GM20431 (cell line): Measurements from ENCODE around the gene C17orf50.

ENCODE experiments used
- in situ Hi-C: fragments of 300-500 bp; cut with MseI, MboI; formaldehyde crosslinking; loops from one replicate; pipeline ENCODE4 v1.15.0; 2020; ENCODE audit warnings: low sequenced_read_pairs; ENCODE audit not compliant: unreplicated experiment

The C17orf50 gene

DNA sequence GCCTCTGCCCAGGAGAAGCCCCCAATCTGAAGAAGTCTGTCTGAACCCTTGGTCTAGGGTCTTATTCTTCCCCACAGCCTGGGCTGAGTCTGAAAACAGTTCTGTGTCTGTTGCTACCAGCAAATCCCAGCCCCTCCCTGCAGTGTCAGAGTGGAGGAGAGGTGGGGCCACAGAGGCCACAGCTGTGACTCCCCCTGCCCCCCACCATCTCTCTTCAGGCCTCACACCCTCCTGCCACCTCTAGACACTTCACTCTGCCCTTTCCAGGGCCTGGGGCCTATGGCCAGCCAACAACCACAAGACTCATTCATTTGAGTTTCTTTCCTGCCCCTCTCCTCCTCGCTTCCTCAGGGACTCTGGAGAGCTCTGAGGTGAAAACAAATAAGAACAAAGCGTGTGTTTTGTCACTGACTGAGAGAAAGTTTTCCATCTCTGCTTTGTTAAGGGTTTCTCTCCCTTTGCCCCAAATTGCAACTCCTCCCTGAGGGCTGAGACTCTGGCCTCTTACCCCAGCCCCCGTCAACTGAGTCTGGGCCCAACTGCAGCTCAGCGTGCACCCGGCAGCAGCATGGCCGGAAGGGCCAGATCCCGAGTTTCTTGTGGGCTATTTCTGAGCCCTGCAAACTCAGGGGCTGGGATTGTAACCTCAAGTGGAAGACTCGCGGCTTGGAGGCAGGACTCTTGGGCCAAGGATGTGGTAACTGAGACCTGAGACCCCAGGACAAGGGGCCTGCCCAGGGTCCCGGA, 13.2 kb downstream of the C17orf50 start:
- in situ Hi-C loops = no loop called here

DNA sequence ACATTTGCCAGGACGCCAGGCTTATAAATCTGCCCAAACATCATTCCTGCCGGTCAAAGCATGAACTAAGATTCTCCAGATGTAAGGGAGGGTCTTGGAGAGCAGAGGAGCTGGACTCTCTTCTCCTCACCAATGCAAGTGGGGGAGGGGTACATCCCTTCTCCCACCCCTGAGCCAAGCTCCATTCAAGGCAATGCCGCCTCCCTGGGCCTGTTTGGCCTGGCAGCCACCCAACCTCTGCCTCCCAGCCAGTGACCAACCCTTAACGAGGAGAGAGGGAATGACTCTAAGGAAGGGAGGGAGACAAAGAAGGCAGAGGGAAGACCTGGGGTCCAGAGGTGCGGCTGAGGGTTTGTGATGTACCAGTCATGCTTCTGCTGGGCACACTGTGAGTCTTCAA, 13.8 kb downstream of the C17orf50 start:
- in situ Hi-C loops = no loop called here

DNA sequence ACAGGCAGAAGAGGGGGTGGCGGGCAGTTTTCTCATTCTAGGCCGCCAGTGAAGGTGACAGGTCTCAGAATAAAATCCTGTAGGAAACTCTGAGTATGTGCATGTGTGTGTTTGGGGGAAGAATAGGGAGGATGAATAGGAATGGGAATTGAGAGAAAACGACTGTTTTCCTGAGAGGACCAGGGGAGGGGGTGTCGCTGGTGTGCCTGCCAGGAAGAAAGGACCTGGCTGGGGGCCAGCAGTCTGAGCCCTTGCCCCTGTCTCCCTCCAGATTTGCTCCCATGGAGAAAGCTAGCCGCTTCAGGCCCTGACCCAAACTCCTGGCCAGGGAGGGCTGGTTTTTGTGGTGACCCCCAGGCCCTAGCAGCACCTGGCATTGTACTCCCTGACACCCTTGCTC, 14.4 kb downstream of the C17orf50 start:
- in situ Hi-C loops = no loop called here

GRCh38 chr17:35775583-35775982, 14.9 kb downstream of the C17orf50 start:
- in situ Hi-C loops = no loop called here

DNA sequence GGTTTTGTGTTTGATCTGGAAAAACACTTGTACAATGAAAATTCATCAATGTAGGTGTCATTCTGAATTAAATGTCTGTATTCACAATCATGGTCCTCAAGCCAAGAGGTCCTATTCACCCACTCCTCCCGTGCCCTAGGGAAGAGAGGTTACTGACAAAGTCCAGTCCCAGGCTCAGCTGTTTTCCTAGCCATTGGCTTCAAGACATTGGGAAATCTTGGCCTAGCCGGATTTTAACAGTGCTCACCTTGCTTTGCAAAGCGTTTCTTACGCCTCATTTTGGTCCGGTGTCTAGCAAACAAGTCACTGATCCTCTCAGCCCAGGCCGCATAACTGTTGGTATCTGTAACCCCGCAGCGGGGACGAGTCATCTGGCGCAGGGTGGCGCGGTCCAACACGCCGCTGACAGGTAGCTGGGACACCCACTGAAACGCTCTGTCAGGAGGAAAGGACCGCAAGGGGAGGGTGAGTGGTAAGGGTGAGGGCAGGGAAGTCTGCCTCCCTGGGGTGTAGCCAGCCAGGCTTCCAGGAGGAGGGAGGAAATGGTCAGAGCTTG, 18.0 kb downstream of the C17orf50 start:
- in situ Hi-C loops = no loop called here

GRCh38 chr17:35780950-35781349, 20.3 kb downstream of the C17orf50 start:
- in situ Hi-C loops = no loop called here

GRCh38 chr17:35784895-35785294, 24.2 kb downstream of the C17orf50 start:
- in situ Hi-C loops = no loop called here

GRCh38 chr17:35786941-35787432, 26.3 kb downstream of the C17orf50 start:
- in situ Hi-C loops = no loop called here

GRCh38 chr17:35788477-35789368, 28.0 kb downstream of the C17orf50 start:
- in situ Hi-C loops = no loop called here

GRCh38 chr17:35790841-35791240, 30.2 kb downstream of the C17orf50 start:
- in situ Hi-C loops = no loop called here

GRCh38 chr17:35791681-35792350, 31.1 kb downstream of the C17orf50 start:
- in situ Hi-C loops = no loop called here

DNA sequence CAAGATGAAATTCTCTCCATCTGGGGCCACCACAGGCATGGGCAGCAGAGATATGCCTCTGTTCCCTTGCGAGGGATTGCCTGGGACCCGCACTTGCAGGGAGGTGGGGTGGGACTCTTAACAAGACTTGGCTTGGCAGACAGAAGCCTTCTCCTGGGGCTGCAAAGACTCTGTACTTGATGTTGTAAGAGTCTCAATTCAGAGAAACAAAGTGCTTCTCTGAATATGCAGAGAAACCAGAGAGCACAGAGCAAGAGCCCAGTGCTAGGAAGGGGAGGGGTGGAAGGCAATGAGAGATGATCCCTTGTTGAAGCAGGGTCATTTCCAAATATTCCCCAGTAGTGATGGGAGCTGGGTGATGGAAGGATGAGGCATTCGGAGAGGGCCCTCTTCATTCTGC, 32.6 kb downstream of the C17orf50 start:
- in situ Hi-C loops = no loop called here

DNA sequence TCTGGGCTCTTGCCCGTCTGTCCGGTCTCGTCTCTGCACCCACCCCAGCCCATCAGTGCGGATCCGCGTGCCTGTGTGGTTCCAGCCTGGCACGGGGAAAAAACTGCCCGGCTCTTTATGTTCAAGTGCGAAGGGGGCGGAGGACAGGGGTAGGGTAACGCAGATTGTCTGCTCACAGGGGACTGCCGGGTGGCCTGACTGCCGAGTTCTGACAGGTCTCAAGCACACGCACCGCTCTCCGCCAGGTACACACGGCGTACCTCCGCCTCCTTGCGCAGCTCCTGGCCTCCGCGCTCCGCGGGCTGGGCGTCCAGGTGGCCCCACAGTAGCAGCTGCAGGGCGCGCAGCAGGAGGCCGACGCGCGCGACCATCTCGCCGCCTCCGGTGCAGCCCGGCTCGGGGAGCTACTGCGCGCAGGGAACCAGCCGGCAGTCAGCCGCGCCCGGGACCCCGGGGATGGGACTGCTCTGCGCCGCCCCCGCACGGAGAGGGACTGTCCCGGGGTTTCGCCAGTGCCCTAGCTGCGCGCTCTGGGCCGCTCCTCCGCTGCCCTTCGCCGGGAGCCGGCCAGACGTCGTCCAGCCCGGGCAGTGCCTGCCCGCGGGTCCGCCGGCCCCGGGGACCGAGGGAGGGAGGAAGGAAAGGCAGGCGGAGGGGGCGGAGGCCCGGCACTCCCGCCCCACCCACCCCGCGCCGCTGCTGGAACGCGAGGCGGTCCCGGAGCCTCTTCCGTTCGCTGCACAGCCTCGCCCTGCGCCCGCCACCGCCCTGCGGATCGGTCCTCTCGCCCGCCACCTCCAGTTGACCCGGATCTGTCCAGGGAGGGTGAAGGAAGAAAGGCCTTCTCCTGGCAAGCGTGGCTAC, 34.6 kb downstream of the C17orf50 start, which contains the start of gene MMP28:
MMP28 (minus strand) TSS at position 635 of the 864 bp plus-strand sequence; CDS start at position 371, 264 bp downstream.
- in situ Hi-C loops = no loop called here

- in situ Hi-C loops = no loop called here
Observed at GRCh38 chr17:35795871-35796265, 35.2 kb downstream of the C17orf50 start.

- in situ Hi-C loops = no loop called here
Observed at GRCh38 chr17:35796942-35797341, 36.3 kb downstream of the C17orf50 start.

DNA sequence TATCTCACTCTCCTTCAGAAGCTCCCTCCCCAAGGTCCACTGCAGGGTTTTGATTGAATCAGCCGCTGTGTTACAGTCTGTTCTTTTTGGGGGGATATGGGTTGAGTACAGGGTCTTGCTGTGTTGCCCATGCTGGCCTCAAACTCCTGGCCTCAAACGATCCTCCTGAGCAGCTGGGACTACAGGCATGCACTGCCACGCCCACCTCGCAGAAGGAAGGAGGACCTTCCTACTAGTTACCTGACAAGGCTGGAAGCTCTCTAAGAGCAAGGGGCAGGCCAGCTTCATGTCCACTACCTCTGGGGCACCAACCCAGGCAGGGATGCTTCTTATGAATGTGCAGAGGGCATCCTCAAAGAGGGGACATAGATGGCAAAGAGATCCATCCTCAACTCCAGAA, 36.7 kb downstream of the C17orf50 start:
- in situ Hi-C loops = no loop called here

DNA sequence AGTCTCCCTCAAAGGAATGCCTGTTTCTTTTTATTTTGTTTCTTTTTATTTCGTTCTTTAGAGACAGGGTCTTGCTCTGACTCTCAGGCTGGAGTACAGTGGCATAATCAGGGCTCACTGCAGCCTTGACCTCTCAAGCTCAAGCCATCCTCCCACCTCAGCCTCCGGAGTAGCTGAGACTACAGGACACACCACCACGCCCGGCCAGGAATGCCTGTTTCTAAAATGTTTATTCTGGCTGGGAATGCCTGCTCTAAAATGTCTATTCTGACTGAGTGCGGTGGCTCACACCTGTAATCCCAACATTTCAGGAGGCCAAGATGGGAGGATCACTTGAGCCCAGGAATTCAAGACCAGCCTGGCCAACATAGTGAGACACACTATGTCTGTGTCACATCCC, 37.2 kb downstream of the C17orf50 start:
- in situ Hi-C loops = no loop called here

- in situ Hi-C loops = no loop called here
Observed at GRCh38 chr17:35799942-35800341, 39.3 kb downstream of the C17orf50 start.

GRCh38 chr17:35801583-35802224, 41.0 kb downstream of the C17orf50 start:
- in situ Hi-C loops = no loop called here
